ENCODE data around the gene KCNG3. TPM values are rescaled to one million over a fixed set of nuclear protein-coding genes. Genes with fewer than 3 reads are reported as not detected.

Gene KCNG3
- total RNA-seq, 1 experiment from 2014 or later = 4.3 TPM

DNA sequence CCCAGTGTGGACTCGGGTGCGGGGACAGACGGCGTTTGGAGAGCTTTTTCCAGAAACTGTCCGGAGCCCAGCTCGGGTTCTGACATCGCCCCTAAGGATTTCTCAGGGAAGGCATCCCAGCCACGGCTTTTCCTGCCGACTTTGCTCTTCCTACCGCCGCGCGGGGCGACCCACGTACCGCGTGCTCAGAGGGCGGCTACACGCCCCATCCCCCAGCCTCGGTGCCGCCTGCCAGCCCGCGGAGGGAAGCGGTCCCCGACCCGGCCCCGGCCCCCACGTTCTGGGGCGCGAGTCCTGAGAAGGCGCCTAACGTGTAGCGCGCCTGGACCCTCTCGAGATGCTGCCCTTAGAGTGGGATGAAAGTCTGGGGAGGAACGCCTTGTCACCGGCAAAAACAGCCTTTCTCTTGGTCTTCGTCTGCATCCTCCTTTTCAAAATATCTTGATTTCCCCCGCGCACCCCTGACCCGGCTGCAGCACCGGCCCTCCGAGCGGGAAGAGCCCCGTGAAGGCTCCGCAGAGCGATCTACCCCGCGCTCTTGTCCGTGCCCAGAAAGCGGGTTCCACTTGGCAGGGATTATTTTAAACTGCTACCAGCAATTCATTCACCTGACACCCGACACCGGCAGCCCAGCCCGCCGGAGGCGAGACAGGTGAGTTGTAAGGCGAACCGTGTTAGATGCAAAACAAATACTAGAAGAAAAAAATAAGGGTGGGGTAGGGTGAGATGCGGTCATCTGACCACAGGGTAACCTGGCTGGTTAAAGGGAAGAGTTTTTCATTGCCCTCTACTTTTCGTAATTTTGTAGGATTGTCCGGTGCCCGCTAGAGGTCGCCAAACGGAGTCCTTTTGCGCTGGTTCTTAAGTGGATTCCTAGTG lies 812 bp upstream of the KCNG3 start:
- DNase-seq (ENCODE audit: low read depth, low spot score) = peak; percentile 83
- no peaks in the 10 kb centered on the region for H3K27me3 ChIP-seq (ENCODE audit: control insufficient read depth, insufficient read depth, low read length)
- H3K4me3 ChIP-seq (ENCODE audit: low read depth in 2 of 2, low read length in 2 of 2) = peak overlapping the region; percentile 93 to 94
- BruUV-seq (replicated peaks) = no TSS peak
- intact Hi-C loops (cut with micrococcal nuclease; ENCODE audit: unreplicated experiment) (loop anchor here (2.0 kb wide), 1 partner anchor 168 kb away; no protein-coding TSS in a partner anchor), in situ Hi-C loops (cut with HindIII; ENCODE audit: low pct_unique_long_range_greater_than_20kb, low sequenced_read_pairs) (no loop called here)
- no peak; the same call in 1 of the 2 replicates for TF ChIP-seq POLR2AphosphoS5 (IDR thresholded peaks at IDR 0.05; ENCODE audit: low read depth, low read length)
- peak; percentile 20; the same call in 1 of the 2 replicates for TF ChIP-seq SIN3A (IDR thresholded peaks at IDR 0.05; ENCODE audit: borderline replicate concordance, insufficient read depth, low read depth, low read length)
- TF ChIP-seq, protein P1, sequence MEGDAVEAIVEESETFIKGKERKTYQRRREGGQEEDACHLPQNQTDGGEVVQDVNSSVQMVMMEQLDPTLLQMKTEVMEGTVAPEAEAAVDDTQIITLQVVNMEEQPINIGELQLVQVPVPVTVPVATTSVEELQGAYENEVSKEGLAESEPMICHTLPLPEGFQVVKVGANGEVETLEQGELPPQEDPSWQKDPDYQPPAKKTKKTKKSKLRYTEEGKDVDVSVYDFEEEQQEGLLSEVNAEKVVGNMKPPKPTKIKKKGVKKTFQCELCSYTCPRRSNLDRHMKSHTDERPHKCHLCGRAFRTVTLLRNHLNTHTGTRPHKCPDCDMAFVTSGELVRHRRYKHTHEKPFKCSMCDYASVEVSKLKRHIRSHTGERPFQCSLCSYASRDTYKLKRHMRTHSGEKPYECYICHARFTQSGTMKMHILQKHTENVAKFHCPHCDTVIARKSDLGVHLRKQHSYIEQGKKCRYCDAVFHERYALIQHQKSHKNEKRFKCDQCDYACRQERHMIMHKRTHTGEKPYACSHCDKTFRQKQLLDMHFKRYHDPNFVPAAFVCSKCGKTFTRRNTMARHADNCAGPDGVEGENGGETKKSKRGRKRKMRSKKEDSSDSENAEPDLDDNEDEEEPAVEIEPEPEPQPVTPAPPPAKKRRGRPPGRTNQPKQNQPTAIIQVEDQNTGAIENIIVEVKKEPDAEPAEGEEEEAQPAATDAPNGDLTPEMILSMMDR (IDR thresholded peaks at IDR 0.05) = peak; percentile 94
- no peaks in the 10 kb centered on the region for H3K9me3 ChIP-seq (ENCODE audit: control insufficient read depth, insufficient read depth, low read depth, low read length)
- H3K27ac ChIP-seq (ENCODE audit: low read length) = peak overlapping the region; percentile 83
- H3K36me3 ChIP-seq (ENCODE audit: control insufficient read depth, insufficient read depth, low read length) = no peaks in the 10 kb centered on the region
- peaks cover 24% of the 10 kb centered on the region for H3K4me1 ChIP-seq (ENCODE audit: control insufficient read depth, insufficient read depth, low read length)
- CTCF ChIA-PET = interaction anchor here (0.6 to 0.9 kb wide), 2 partner anchors 109 to 115 kb away, joined by 3 to 4 read pairs; no protein-coding TSS in a partner anchor
- POLR2A ChIA-PET = no interaction called here
- ATAC-seq = peak; percentile 73

DNA sequence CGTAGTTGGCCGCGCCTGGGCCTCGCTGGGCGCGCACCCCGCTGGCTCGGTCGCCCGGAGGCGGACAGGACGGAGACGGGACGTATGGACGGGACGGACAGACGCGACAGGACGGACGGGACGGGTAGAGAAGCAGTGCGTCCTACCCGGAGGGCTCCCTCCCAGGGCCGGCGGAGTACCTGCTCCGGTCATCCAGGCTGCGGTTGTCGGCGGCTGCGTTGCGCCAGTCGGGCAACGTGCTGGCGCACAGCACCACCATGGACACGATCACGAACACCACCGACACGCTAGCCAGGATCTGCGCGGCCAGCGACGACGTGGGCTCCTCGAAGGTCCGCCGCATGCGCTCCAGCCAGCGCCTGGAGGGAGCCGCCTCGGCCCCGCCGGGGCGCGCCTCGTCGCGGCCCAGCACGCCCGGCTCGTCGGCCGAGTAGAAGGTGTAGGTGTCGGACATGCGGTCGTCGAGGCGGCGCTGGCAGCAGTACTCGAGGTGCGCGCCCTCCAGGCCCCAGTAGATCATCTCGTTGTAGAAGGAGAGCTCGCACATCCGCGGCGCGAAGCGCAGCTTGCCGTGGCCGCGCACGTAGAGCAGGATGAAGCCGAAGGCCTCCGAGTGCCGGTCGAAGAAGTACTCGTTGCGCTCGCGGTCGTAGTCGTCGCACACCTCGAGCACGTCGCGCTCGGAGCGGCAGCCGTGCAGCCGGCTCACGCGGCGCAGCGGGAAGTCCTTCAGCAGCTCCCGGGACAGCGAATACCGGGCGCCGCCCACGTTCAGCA lies 903 bp downstream of the KCNG3 start:
- Histone ChIP-seq H3K36me3 (ENCODE audit: control insufficient read depth, insufficient read depth, low read length) (no peaks in the 10 kb centered on the region), H3K9me3 (ENCODE audit: control insufficient read depth, insufficient read depth, low read depth, low read length) (no peaks in the 10 kb centered on the region), H3K4me3 (ENCODE audit: low read depth in 2 of 2, low read length in 2 of 2) (peak overlapping the region; percentile 93 to 94; a peak in 3 of 4 replicates), H3K27me3 (ENCODE audit: control insufficient read depth, insufficient read depth, low read length) (no peaks in the 10 kb centered on the region), H3K27ac (ENCODE audit: low read length) (peak overlapping the region; percentile 23; the same call in 1 of the 2 replicates), H3K4me1 (ENCODE audit: control insufficient read depth, insufficient read depth, low read length) (peaks cover 24% of the 10 kb centered on the region)
- in situ Hi-C loops (cut with HindIII; ENCODE audit: low pct_unique_long_range_greater_than_20kb, low sequenced_read_pairs) (no loop called here), intact Hi-C loops (cut with micrococcal nuclease; ENCODE audit: unreplicated experiment) (no loop called here)
- ATAC-seq (0 out of 2 replicates have a peak, but pooled peaks have one; percentile 1), DNase-seq (ENCODE audit: low read depth, low spot score) (no peak)
- ChIA-PET POLR2A (interaction anchor here (0.6 to 0.7 kb wide), 3 partner anchors 154 to 350 kb away, joined by 8 to 13 read pairs (median 8); no protein-coding TSS in a partner anchor), CTCF (interaction anchor here (0.6 kb wide), 1 partner anchor 17 kb away, joined by 7 read pairs; no protein-coding TSS in a partner anchor)
- no peak for TF ChIP-seq SIN3A (IDR thresholded peaks at IDR 0.05; ENCODE audit: borderline replicate concordance, insufficient read depth, low read depth, low read length)
- no peak for TF ChIP-seq POLR2AphosphoS5 (IDR thresholded peaks at IDR 0.05; ENCODE audit: low read depth, low read length)
- no peak for TF ChIP-seq TCF7L2 (IDR thresholded peaks at IDR 0.05; ENCODE audit: low read depth, low read length)
- TF ChIP-seq, protein P1 (IDR thresholded peaks at IDR 0.05) = no peak
- TF ChIP-seq, protein P2, sequence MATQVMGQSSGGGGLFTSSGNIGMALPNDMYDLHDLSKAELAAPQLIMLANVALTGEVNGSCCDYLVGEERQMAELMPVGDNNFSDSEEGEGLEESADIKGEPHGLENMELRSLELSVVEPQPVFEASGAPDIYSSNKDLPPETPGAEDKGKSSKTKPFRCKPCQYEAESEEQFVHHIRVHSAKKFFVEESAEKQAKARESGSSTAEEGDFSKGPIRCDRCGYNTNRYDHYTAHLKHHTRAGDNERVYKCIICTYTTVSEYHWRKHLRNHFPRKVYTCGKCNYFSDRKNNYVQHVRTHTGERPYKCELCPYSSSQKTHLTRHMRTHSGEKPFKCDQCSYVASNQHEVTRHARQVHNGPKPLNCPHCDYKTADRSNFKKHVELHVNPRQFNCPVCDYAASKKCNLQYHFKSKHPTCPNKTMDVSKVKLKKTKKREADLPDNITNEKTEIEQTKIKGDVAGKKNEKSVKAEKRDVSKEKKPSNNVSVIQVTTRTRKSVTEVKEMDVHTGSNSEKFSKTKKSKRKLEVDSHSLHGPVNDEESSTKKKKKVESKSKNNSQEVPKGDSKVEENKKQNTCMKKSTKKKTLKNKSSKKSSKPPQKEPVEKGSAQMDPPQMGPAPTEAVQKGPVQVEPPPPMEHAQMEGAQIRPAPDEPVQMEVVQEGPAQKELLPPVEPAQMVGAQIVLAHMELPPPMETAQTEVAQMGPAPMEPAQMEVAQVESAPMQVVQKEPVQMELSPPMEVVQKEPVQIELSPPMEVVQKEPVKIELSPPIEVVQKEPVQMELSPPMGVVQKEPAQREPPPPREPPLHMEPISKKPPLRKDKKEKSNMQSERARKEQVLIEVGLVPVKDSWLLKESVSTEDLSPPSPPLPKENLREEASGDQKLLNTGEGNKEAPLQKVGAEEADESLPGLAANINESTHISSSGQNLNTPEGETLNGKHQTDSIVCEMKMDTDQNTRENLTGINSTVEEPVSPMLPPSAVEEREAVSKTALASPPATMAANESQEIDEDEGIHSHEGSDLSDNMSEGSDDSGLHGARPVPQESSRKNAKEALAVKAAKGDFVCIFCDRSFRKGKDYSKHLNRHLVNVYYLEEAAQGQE (IDR thresholded peaks at IDR 0.05; ENCODE audit: insufficient read depth in 1 of 2, low read depth in 2 of 2, low read length in 1 of 2) = no peak
- no TSS peak for BruUV-seq (replicated peaks)
